OCI-M1 (cell line): ENCODE measurements around the gene AP1B1.
"Not testable (repeated sequence)": the region's sequence is repeated elsewhere in the genome, so short reads cannot be mapped to it uniquely, and the experiment has no call there.

Source experiments
- DNase-seq: peaks from one replicate; lab custom pipeline; 2025; lab: John Stamatoyannopoulos, UW

AP1B1 gene

GRCh38 chr22:29348956-29349355 lies 39.4 kb downstream of the AP1B1 start:
- no peak for DNase-seq

DNA sequence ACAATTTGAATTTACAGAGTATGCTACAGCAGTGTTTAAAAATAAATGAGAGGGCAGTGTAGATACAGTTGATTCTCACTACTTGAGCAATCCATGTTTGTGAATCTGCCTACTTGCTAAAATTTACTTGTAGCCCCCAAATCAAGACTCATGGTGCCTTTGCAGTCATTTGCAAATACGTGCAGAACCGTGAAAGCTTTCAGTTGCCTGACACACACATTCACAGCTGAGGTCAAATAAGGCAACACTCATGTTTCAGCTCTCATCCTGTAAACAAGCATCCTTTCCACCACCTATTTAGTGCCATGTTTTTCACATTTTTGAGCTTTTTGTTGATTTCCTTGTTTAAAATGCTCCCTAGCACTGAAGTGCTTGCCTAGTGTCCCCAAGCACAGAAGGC lies 40.3 kb downstream of the AP1B1 start:
- DNase-seq, result no peak

DNA sequence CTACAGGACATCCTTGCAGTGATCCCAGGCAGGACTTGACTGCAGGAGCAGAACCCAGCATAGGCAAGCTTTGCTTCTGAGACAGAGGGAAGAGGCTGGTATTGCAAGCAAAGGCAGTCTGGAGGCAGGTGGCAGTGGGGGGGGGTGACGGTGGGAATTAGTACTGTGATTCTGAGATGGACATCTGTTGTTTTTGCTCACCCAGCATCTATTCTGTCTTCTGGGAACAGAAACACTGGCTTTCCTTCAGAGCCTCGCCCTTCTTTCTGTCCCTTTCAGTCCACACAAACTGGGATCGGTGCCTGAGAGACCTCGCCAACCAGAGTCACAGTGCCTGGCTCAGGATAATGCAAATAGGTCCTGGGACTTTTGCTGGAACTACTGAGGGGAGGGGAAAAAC lies 41.7 kb downstream of the AP1B1 start:
- DNase-seq, result no peak

DNA sequence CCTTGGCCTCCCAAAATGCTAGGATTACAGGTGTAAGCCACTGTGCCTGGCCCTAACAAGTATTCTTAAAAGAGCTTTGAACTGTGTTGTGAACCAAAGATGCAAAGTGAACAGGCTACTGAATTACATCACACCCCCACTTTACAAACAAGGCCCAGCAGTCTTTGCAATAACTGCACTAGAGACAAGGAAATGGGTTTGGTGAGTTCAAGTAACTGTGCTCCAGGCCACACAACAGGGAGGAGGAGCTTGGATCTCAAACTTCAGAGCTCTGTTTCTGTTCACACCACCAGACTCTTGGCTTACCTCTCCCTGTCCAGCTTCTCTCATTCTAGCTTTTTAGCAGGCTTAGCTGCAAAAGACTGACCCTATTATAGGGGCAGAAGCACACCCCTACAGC lies 42.4 kb downstream of the AP1B1 start:
- DNase-seq, result no peak

GRCh38 chr22:29344889-29345288 lies 43.5 kb downstream of the AP1B1 start:
- not testable (repeated sequence) for DNase-seq

DNA sequence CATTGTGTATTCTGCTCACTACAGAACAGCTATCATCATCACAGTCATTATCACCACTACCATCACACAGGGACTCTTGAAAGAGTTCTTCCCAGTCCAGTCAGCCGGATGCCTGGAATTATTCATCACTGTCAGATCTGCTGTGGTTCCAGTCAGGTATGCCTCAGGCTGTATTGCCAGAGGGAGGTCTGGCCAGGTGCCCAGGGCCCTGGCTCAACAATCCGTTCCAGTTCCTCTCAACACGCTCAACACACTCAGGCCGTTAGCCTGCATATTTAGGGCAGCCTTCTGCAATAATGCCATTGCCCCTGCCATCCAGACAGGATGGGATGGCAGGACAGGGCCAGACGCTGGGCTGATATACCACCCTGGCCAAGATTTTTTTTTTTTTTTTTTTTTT lies 44.2 kb downstream of the AP1B1 start:
- no peak for DNase-seq

- DNase-seq, result no peak
Measured at GRCh38 chr22:29343313-29343805, 45.0 kb downstream of the AP1B1 start.

DNA sequence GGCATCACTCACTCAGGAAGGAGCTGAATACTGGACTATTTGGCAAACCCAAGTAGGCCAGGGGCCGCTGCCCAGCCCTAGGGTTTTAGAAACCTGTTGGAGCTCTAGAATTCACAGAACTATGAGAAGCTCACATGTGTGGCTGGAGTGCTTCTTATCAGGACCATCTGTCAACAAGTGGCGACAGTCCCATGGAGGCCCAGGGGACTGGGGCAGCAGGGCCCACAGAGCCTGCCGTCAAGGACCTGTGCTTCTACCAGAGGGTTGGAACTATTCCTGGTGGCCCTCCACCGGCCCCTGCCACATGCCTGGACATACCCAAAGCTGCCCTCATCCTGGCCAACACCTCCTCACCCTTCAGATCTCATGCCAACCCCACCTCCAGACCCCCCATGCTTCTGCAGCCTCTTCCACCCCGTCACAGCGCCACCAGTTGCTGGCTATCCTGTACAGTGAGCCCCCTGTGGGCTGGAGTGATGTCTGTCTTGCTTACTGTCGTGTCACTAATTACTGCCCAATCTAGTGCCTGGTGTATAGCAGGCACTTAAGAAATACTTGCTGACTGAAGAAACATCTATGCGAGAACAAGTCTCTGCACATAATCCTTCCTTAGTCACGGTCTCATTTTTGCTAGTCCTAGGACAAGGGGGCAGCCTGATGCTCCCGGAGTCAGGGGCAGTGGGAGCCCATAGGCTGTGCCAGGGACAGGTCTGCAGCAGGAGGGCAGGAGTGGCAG lies 45.6 kb downstream of the AP1B1 start:
- no peak for DNase-seq

DNA sequence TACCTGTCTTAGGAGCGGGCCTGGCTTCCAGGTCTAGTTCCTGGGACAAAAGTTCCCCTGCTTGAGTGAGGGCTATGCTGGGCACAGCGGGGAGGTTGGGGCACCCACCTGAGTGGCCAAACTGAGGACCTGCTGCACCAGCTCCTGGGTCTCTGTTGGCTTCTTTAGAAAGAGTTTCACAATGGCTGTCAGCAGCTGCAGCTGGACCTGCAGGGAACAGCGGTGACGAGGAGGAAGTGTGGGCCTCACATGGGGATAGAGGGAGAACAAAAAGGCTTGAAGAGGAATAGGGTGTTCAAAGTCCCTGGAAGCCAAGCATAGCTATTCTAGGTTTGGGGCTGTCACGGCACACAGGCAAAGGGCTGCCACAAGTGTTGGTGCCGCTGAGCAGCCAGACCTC lies 46.2 kb downstream of the AP1B1 start:
- no peak for DNase-seq

DNA sequence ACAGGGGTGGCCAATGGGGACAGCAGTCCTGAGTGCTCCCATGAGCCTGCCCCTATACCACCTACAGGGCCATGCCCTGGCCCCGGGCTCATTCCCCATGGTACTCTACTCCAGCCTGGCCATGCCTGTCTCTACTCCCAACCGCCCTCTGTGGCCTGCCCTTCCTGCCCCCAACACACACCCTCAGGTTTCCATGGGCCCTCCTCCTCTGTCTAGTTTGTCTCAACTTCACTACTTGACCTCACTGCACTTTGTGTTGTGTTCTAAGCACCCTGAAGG lies 46.6 kb downstream of the AP1B1 start:
- no peak for DNase-seq

- no peak for DNase-seq
Measured at GRCh38 chr22:29341056-29341848, 47.1 kb downstream of the AP1B1 start.

DNA sequence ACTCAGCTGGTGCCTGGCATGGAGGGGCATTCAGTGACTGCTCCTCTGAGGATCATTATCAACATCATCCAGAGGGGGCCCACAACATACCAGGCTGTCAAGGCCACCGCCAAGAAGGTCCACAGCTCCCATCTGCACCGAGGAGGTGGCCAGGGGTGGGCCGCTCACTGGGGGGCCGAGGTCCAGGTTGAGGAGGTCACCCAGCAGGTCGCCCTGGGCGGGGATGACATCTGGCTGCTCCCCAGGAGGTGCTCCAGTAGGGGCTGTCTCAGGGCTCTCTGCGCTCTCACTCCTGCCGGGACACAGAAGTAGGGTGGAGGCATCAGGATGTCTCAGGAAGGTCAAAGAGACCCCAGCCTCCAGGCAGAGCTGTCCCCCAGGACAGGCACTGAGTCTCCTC lies 47.8 kb downstream of the AP1B1 start:
- DNase-seq, result no peak

- DNase-seq, result no peak
Measured at GRCh38 chr22:29339381-29340235, 48.8 kb downstream of the AP1B1 start.

DNA sequence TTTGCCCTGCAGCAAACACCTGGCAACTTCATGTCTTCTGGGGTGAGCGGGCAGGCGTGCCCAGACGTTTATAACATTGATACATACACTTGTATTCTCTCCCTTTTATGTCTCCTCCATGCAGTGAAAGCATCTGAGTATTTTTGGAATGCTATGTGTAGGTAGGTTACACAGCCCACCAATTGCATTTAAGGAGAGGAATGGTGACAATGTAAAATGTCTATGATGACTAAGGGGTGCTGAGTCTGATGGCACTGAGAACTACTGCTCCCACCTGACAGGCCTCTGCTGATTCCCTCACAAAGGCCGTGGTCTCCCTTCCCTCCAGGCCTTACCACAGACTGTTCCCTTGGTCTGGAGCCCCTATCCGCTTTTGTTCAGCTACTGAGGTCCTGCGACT lies 50.0 kb downstream of the AP1B1 start:
- DNase-seq, result no peak

- no peak for DNase-seq
Measured at GRCh38 chr22:29337631-29338284, 50.6 kb downstream of the AP1B1 start.

- DNase-seq, result no peak
Measured at GRCh38 chr22:29336751-29337490, 51.4 kb downstream of the AP1B1 start.

GRCh38 chr22:29335656-29336055 lies 52.7 kb downstream of the AP1B1 start:
- no peak for DNase-seq

DNA sequence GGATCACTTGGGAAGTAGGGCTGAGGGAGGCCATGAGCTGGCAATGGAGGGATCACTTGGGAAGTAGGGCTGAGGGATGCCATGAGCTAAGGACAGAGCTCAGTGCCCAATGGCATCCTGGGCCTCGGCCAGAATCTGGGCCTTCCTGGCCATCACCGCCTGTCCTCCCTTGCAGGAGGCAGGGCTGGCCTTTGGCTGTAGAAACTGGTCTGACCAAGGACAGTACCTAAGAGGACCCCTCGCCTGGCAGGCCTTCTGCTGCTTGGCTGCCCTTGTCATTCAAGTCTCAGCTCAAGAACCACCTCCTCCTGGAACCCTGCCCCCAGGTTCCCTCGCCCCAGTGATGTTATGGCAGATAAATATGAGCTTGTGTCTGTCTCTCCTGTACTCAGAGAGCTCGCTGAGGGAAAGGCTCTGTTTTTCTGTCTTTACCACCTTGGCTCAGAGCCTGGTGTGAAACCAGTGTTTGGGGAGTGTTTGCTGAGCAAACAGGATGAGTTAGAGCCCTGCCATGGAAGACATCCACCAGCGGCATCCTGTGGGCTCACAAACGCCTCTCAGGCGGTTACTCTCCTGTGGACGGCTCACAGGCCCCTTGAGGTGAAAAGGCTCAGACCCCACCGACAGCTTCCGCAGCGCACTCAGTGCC lies 53.5 kb downstream of the AP1B1 start:
- DNase-seq, result no peak

DNA sequence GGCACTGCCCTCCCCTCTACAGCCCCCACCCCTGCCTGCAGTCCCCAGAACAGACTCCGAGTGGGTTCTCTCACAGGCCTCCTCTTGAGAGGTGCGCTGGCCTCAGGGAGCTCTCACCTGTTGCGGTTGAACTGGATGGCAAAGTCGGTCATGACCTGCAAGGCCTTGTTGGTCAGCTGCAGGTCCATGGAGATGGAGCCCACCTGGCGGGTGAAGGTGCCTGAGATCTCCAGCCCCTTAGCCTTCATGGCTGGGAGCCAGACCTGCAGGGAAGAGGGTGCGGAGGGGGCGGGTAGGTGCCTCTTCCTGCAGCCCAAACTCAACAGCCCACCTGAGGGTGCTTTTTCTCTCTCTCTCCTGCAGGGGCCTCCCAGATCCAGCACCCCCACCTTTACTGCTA lies 54.2 kb downstream of the AP1B1 start:
- no peak for DNase-seq

DNA sequence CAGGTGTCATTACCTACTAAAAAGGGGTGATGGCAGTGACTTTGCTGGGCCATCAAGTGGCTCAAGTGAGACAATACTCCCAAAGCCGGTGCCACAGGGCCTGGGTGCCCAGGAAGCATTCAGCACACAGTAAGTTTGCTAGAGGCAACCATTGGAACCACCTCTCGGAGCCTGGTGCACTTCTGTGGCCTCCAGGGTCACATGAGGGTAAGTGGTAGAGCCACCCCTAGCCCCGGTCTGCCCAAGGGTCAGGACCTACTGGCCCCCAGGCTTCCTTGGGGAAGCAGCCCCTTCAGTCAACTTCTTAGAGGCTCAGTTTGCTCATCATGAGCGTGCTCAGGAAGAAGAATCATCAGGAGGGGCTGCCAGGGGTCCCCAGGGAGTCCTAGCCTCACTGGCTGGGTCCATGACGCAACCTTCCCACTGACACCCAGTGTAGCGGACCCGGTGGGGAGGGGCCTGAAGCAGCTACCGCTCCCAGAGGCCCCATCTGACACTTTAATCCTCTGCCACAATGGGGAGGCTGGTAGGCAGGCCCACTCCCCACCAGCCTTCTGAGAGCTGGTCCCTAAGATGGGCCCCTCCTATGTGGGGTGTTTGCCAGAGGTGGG lies 55.4 kb downstream of the AP1B1 start:
- DNase-seq, result no peak
